Stimulated activated CD4-positive, alpha-beta T cell treated with anti-CD3 and anti-CD28 coated beads, Interleukin-1b, Interleukin-23, amount 100 ng/mL, for 24 hours (primary cell): ENCODE data around the gene RIPPLY2.

Source experiments
- DNase-seq, 4 experiments: peaks; one replicate each; pipeline ENCODE4 v3.0.0-alpha.2; 2020; ENCODE audit warnings: low read depth in 4 of 4, low spot score in 1 of 4

The RIPPLY2 gene

DNA sequence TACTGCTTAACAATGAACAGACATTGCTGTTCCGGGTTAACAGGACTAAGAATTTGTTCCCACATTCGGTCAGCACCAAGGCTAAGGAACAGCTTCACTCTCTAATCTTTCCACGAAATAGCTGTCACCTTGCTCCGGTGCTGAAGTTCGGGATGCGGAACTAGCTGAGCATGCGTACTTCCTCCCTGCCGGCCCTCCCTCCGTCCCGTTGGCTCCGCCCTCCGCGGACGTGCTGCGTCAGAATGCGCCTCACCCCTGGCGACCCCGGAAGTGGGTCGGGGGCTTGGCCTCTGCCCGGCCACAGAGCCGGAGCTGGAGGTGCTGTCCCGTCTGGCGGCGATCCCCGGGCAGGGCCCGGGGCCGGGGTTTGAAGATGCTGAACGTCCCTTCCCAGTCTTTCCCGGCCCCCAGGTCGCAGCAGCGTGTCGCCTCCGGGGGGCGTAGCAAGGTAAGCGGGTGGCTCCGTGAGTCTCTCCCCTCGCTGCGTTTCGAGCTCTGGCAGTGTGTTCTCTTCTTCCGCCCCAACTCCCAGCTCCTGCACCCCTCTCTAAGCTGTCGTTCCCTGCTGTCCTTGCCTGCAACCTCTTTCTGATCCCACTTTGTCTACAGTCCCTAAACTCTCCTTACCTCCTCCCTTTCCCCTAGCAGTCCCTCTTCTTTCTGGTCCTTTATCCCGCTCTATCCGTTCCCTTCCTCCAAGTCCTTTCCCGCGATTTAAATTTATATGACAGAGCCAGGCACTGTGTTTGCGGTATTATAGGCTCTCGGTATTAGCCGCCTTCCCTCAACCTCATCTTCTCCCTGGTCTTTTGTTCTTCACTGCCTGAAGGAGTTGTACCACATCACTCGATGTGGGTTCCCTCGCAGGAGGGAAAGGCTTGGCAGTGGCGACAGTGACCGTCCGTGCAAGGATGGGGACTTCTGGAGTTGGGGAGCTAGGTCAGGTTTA is 6.5 kb downstream of the RIPPLY2 start, which contains the start of gene CYB5R4:
Gene CYB5R4, plus strand, starts transcription at position 280 of the 949 bp plus-strand sequence. Its CDS starts 94 bp downstream, at position 374.
- peak; percentile 83 to 89 (median 86) for DNase-seq

DNA sequence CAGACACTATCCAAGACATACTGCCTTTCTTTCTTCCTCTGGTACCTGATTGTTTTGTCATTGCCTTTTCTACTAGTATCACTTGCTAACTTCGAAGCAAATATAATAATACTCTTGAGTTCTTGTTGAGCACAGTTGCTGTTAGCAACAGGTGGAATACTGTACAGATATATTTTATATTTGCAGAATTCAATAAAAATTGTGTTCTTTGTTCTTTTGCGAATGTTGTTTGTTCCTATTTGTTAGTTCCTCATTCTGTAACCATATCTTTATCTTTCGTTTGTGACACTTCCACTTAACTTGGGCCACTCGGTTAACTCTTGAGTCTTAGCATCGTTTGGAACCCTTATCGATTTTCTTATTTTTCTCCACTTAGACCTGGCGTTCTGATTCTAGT is 7.2 kb downstream of the RIPPLY2 start:
- no peak for DNase-seq

GRCh38 chr6:83860782-83861495 is 7.8 kb downstream of the RIPPLY2 start:
- no peak for DNase-seq

- DNase-seq: no peak
Measured at GRCh38 chr6:83862776-83863471, 9.8 kb downstream of the RIPPLY2 start.

DNA sequence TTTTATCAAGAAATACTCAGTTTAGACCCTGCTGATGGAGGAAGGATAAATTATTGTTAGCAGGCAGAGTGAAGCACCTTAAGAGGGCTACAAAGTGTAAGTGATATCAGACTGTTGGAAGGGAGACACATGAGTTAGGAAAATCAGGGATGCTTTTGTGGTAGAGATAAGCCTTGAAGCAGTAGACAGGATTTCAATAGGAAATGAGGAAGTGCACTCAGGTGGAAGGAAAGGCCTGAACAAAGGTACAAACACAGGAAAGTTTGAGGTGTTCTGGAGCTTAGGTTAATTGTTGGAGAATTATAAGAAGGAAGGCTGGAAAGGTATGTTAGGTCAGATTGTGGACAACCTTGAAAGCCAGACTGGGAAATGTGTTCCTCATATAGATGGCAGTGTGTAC is 13.9 kb downstream of the RIPPLY2 start:
- no peak for DNase-seq

GRCh38 chr6:83867527-83868161 is 14.5 kb downstream of the RIPPLY2 start:
- DNase-seq: no peak

- no peak for DNase-seq
Measured at GRCh38 chr6:83868639-83869038, 15.5 kb downstream of the RIPPLY2 start.

DNA sequence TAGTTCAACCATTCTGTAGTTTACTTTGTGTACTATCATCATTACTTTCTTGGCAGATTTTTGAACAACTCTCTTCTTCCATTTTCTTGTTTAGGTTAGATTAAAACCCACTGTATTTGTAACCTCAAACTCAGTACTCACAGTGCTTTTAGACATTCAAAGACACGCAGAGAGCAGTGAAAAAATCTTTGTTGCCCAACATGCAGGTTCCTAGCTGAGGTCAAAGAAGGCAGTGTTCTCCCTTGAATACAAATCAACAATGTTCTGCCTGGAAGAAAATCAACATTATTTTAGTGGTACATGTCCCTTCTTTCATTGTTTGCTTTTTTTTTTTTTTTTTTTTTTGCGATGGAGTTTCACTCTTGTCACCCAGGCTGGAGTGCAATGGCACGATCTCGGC is 17.5 kb downstream of the RIPPLY2 start:
- no peak for DNase-seq

- DNase-seq: no peak
Measured at GRCh38 chr6:83872386-83873118, 19.4 kb downstream of the RIPPLY2 start.

GRCh38 chr6:83873869-83874268 is 20.7 kb downstream of the RIPPLY2 start:
- no peak for DNase-seq

GRCh38 chr6:83875843-83876242 is 22.7 kb downstream of the RIPPLY2 start:
- DNase-seq: no peak

DNA sequence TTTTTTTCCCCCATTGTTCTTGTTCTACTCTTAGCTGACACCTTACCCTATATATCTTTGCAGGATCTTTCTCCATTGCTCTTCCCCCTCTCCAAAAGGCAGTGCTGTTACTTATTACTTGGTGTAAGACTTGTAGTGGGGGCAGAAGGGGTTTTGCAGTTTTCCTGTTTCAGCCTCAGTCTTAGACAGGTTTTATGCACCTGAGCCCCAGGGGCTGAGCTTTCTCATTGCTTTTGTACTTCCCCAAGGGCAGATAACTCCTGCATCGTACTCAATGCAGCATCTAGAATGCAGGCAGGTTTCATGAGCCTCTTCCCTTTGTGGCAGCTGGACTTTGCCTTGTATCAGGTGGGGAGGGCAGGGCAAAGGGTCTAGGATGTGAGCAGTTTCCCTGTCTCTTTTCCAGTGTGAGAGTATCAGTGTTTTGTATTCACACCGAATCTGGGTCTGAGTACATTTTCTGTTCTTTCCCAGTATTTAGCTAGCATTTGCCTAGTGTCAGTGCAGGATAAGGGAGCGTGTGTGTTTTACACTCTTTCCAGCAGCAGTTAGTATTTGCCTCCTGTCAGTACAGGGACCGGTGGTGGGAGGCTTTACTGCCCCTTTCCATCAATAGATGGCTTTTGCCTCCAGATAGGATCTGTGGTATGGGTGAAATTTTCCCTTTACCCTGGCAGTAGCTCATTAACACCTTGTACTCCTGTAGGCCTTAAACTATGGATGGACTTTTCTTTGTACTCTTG is 25.9 kb downstream of the RIPPLY2 start:
- no peak for DNase-seq

- no peak for DNase-seq
Measured at GRCh38 chr6:83879746-83880145, 26.6 kb downstream of the RIPPLY2 start.

DNA sequence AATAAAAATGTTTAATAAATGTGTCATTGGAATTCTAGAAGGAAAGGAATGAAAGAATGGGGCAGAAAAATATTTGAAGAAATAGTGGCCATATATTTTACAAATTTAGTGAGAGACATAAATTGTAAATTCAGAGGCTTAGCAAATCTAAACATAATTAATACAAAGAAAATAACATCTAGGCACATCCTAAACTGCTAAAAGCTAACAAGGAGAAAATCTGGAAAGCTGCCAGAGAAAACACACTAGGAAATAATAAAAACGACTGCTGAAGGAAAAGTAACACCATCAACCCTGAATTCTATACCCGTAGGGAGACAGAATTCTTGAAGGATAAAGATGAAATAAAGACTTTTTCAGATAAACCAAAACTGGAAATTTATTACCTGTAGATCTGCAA is 30.1 kb downstream of the RIPPLY2 start:
- DNase-seq: no peak

DNA sequence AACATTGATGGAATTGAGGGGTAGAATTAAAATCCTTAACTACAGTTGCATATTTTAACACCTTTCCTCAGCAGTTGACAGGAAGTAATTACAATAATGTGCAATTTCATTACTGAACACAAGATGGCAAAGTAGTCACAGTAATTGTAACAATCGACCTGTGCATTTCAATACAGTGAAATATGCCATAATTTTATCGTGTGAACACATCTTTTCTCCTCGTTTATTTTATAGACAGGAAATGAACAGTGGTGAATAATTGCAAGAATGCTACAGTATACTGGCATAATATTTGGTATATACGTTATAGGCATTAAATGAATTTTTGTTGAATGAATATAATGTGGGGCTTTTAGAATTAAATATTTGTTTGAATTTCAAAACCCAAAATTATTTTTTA is 31.4 kb downstream of the RIPPLY2 start:
- no peak for DNase-seq

DNA sequence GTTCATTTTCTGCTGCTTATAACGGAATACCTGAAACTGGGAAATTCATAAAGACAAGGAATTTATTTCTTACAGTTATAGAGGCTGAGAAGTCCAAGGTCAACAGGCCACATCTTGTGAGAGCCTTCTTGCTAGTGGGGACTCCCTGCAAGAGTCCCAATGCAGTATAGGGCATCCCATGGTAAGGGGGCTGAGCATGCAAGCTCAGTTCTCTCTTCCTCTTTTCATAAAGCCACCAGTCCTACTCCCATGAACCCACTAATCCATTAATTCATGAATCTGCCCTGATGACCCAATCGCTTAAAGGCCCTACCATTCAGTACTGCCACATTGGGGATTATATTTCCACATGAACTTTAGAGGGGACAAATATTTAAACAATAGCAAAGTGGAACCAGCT is 32.8 kb downstream of the RIPPLY2 start:
- no peak for DNase-seq

DNA sequence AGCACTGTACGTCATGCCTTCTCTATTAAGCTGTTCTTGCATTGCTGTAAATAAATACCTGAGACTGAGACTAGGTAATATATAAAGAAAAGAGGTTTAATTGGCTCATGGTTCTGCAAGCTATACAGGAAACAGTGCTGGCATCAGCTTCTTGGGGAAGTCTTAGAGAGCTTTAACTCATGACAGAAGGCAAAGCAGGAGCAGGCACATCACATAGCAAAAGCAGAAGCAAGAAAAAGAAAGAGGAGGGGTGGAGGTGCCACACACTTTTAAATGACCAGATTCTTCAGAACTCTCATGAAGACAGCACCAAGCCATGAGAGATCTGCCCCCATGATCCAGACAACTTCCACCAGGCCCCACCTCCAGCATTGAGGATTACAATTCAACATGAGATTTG is 36.5 kb downstream of the RIPPLY2 start:
- DNase-seq: no peak

DNA sequence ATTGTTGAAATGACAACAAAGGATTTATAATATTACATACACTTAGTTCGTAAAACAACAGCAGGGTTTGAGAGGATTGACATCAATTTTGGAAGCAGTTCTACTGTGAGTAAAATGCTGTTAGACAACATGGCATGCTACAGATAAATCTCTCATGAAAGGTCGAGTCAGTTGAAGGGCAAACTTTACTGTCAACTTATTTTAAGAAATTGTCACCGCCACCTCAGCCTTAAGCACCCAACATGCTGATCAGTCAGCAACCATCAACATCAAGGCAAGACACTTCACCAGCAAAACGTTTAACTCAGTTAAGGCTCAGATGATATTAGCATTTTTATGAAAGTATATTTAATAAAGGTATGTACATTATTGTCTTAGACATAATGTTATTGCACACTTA is 37.4 kb downstream of the RIPPLY2 start:
- DNase-seq: no peak

GRCh38 chr6:83891586-83891985 is 38.4 kb downstream of the RIPPLY2 start:
- no peak for DNase-seq

DNA sequence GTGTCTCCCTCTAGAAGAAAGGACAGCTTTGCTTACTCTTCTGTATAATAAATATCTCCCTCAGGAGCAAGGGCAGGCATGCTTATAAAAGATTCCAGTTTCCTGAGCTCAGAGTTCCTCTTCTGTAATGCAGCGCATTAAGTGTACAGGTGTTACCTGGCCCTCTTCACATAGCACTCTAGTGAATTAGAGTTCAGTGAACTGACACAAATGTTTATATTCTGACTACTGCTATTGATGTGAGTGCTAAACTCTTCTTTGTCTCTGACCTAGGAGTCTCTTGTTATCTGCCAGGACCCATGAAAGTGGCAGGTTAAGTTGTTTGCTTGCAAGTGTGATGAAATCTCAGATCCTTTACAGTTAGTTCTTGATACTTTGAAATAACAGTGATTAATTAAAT is 39.9 kb downstream of the RIPPLY2 start:
- no peak for DNase-seq
